NCI-H2227 (cell line): ENCODE results near the gene ANXA5.

Experiments used
- DNase-seq: peaks from one replicate; lab custom pipeline; 2025; ENCODE audit not compliant: unreplicated experiment; lab: John Stamatoyannopoulos, UW

ANXA5 gene

GRCh38 chr4:121650741-121651140 is 46.0 kb downstream of the ANXA5 start:
- no peak for DNase-seq

- DNase-seq: no peak
Observed at GRCh38 chr4:121648516-121648915, 48.3 kb downstream of the ANXA5 start.

GRCh38 chr4:121642876-121643585 is 53.7 kb downstream of the ANXA5 start:
- DNase-seq: no peak

GRCh38 chr4:121642292-121642691 is 54.5 kb downstream of the ANXA5 start:
- no peak for DNase-seq

GRCh38 chr4:121633653-121634052 is 63.1 kb downstream of the ANXA5 start:
- DNase-seq: no peak

- DNase-seq: no peak
Observed at GRCh38 chr4:121632636-121633035, 64.1 kb downstream of the ANXA5 start.
